Stimulated activated CD4-positive, alpha-beta T cell treated with anti-CD3 and anti-CD28 coated beads, Interleukin-4, amount 100 ng/mL, for 24 hours (primary cell): ENCODE data around the gene HOOK1.
"Not testable (repeated sequence)": the region's sequence is repeated elsewhere in the genome, so short reads cannot be mapped to it uniquely, and the experiment has no call there.

ENCODE experiments used
- DNase-seq: peaks from one replicate; pipeline ENCODE4 v3.0.0-alpha.2; 2020

The HOOK1 gene

DNA sequence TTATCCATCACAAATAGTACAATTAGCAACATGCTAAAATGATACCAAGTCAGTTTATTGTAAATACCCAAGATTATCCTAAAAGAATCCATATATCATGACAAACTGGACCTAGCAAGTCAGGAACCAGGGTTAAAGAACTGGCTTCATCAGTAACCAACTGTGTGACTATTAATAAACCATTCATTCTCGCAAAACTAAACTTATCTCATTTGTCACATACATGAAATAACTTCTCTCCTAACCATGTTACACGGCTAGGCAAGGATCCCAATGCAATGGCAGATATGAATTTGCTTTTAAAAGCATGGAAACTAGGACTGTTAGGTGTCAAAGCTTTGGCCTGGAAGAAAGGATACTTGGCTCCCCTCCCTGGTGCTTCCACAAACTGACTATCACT, 82.4 kb downstream of the HOOK1 start:
- DNase-seq, result no peak

GRCh38 chr1:59898927-59899326, 84.2 kb downstream of the HOOK1 start:
- no peak for DNase-seq

DNA sequence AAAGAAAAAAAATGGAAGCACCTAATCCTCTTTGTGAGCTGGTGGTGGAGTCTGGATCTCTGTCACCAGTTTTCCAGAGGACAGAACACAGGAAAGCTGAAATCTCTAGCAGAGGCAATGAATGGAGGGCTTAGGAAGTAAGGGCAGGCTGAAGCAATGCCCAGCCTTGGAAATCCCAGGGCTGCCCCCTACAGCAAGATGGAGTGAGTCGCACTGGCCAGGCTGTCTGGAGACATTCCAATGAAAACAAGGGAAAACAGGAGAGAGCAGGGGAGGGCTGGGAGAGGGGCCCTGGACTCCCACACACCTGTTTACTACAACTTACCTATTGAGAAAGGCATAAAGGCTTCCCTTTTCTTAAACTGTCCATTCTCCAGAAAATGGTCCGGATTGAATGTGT, 85.9 kb downstream of the HOOK1 start:
- no peak for DNase-seq

GRCh38 chr1:59901770-59902388, 87.1 kb downstream of the HOOK1 start:
- DNase-seq, result no peak

GRCh38 chr1:59903141-59903754, 88.5 kb downstream of the HOOK1 start:
- no peak for DNase-seq

- no peak for DNase-seq
Observed at GRCh38 chr1:59906931-59907330, 92.2 kb downstream of the HOOK1 start.

DNA sequence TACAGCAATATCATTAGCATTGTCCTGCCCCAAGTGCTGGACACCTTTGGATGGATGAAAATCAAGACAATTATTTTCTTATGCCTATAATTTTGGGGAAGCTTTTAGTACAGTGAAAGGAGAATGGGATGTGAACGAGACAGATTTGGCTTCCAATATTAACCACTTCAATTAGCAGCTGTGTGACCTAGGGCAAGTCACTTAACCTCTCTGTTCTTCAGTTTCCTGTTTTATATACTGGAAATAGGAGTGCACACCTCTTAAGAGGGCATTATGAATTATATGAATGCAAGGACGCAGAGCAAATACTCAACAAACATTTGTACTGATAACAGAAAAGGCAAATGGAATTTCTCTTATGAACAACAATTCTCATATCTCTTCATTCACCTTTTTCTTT, 93.3 kb downstream of the HOOK1 start:
- no peak for DNase-seq

DNA sequence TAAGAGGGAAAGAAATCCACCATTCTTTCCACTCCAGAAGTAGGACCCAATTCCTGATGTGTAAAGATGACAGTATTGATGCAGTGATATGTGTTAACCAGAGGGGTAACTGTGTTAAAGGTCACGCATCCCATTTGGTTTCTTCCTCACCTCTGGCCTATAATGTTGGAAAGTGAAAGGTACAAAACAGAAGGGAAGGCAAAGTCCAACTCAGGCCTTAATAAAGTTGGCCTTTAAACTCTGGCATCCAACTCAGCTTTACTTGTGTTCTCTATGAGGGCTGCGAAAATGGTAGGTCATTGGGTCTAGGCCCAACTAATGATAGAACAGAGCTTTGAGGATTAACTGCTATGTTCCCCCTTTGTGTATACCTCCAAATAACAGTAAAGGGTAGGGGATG, 93.9 kb downstream of the HOOK1 start:
- no peak for DNase-seq

GRCh38 chr1:59914791-59915286, 100.1 kb downstream of the HOOK1 start:
- DNase-seq, result not testable (repeated sequence)

DNA sequence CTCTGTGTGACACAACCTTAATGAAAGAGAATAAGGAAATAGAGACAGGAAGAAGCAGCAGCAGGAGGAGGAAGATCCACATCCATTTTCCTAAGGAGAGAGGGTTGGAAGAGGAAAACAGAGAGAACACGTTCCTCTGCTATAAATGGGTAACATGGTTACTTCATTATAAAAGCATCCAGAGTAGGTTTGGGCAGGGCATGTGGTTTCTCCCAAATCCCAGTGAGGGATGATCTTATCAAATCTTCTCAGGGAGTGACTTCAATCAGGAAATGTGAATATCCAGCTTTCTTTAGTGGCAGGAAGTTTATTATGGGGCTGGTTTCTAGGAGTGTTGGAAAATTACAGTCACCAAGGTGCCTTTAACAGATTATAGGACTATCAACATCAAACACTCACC, 100.8 kb downstream of the HOOK1 start:
- DNase-seq, result no peak

- DNase-seq, result no peak
Observed at GRCh38 chr1:59917026-59917784, 102.5 kb downstream of the HOOK1 start.

DNA sequence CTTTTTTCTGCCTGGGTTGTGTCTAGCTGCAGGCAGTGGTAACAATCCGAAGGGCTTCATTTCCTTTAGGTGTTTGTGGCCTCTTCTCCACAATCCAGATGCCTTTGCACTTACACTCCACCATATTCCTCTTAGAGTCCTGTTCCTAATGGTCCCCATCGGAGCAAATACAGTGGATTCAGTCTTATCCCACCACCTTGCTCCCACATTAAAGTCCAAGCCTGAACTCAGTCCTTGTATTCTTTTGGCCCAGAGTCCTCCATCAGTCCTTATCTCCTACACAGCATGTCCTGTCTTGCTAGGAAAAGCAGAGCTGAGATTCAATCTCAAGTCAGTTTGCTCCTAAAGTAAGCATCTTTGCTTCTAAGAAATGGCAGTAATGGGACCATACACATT, 103.0 kb downstream of the HOOK1 start:
- no peak for DNase-seq

GRCh38 chr1:59919746-59920145, 105.0 kb downstream of the HOOK1 start:
- DNase-seq, result no peak

DNA sequence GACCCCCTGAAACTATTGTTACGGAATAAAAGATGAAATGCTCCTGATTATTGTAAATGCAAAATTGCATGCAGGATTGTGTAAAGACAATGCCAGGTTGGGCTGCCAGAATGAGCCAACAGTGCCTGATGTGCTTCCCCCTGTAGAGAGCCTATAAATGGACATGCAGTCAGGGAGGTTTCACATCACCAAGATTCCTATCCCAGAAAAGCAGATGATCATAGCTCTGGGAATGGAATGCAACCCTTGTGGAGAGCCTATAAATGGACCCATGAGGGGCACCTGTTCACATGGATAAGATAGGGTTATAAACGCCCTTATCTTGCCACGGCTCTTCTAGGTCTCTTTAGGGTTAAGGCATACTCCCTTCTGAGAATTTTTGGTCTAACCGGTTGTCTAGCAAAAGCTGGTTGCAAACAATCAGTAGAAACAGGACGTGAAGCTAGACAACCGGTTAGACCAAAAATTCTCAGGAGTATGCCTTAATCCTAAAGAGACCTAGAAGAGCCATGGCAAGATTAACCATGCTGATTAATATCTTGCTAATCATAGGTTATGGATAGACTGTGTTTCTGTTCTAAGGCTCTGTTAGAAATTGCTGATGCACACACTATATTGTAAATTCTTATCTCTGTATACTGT, 106.6 kb downstream of the HOOK1 start:
- DNase-seq, result not testable (repeated sequence)

- no peak for DNase-seq
Observed at GRCh38 chr1:59924653-59925052, 109.9 kb downstream of the HOOK1 start.
